Measurements from ENCODE around the gene WNT2. TPM values are rescaled to one million over a fixed set of nuclear protein-coding genes. Genes with fewer than 3 reads are reported as not detected.

Gene WNT2
- total RNA-seq, 4 donors from 2014 or later = 0.69 to 3.7 (median 1.9) TPM

DNA sequence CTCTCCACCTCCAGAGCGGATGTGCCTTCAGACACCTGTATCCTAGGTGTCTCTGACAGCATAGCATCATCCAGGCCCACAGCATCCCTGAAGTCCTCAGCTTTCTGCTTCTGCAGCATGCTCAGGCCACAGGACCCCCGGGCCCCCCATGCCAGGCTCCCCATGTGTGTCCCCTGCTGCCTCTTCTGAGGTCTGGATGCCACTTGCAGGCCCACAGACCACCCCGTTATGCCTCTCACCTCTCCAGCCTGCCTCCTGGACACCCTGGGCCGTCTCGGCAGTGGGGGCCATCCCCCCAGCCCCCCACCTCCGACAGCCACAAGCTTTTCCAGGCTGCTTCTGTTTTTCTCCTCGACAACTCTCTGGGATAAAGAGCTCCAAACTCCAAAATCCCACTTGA lies 84.4 kb downstream of the WNT2 start:
- no peaks in the 10 kb centered on the region for H3K36me3 ChIP-seq
- intact Hi-C loops (cut with DNase I) = no loop called here
- 88% methylated on average over 7 of the region's 7 CpGs for WGBS
- peaks cover 0 to 9% (median 3%) of the 10 kb centered on the region in 4 donors for H3K9me3 ChIP-seq
- no peak overlapping the region for H3K27ac ChIP-seq (replicated peaks in 1 of 4)
- TF ChIP-seq POLR2A (IDR thresholded peaks at IDR 0.05; ENCODE audit: low read depth) (no peak), CTCF (IDR thresholded peaks at IDR 0.05) (no peak), POLR2AphosphoS5 (IDR thresholded peaks at IDR 0.05) (no peak), EP300 (IDR thresholded peaks at IDR 0.05) (no peak)
- DNase-seq (ENCODE audit: extremely low spot score) = no peak
- H3K27me3 ChIP-seq = no peaks in the 10 kb centered on the region
- no peak overlapping the region for H3K4me3 ChIP-seq
- H3K4me1 ChIP-seq = no peaks in the 10 kb centered on the region

- Histone ChIP-seq H3K4me1 (no peaks in the 10 kb centered on the region), H3K36me3 (no peaks in the 10 kb centered on the region), H3K27me3 (no peaks in the 10 kb centered on the region), H3K9me3 (peaks cover 0 to 9% (median 3%) of the 10 kb centered on the region in 4 donors), H3K4me3 (no peak overlapping the region), H3K27ac (replicated peaks in 1 of 4) (no peak overlapping the region)
- no peak for DNase-seq (ENCODE audit: extremely low spot score)
- TF ChIP-seq POLR2AphosphoS5 (IDR thresholded peaks at IDR 0.05) = no peak
- no peak for TF ChIP-seq EP300 (IDR thresholded peaks at IDR 0.05)
- no peak for TF ChIP-seq POLR2A (IDR thresholded peaks at IDR 0.05; ENCODE audit: low read depth)
- no peak for TF ChIP-seq CTCF (IDR thresholded peaks at IDR 0.05)
- intact Hi-C loops (cut with DNase I) = no loop called here
- 64% methylated on average over 5 of the region's 5 CpGs for WGBS
These were observed 85.2 kb downstream of the WNT2 start for GRCh38 chr7:117237646-117238045.

- Histone ChIP-seq H3K4me1 (no peaks in the 10 kb centered on the region), H3K4me3 (no peak overlapping the region), H3K9me3 (peaks cover 0 to 8% (median 3%) of the 10 kb centered on the region in 4 donors), H3K36me3 (peaks cover 0 to 8% (median 2%) of the 10 kb centered on the region in 4 donors), H3K27me3 (no peaks in the 10 kb centered on the region), H3K27ac (replicated peaks in 1 of 4) (no peak overlapping the region)
- intact Hi-C loops (cut with DNase I) = no loop called here
- no peak for TF ChIP-seq POLR2AphosphoS5 (IDR thresholded peaks at IDR 0.05)
- TF ChIP-seq EP300 (IDR thresholded peaks at IDR 0.05) = no peak
- no peak for TF ChIP-seq POLR2A (IDR thresholded peaks at IDR 0.05; ENCODE audit: low read depth)
- no peak for TF ChIP-seq CTCF (IDR thresholded peaks at IDR 0.05)
- DNase-seq (ENCODE audit: extremely low spot score) = no peak
- WGBS = 78% methylated on average over 3 of the region's 3 CpGs
These were observed 91.9 kb downstream of the WNT2 start for GRCh38 chr7:117231047-117231359.

GRCh38 chr7:117230276-117231046 lies 92.4 kb downstream of the WNT2 start:
- 82% methylated on average over 4 of the region's 4 CpGs for WGBS
- Histone ChIP-seq H3K4me3 (no peak overlapping the region), H3K4me1 (no peaks in the 10 kb centered on the region), H3K36me3 (peaks cover 0 to 8% (median 2%) of the 10 kb centered on the region in 4 donors), H3K27me3 (no peaks in the 10 kb centered on the region), H3K27ac (replicated peaks in 1 of 4) (no peak overlapping the region), H3K9me3 (peaks cover 0 to 3% (median under 1%) of the 10 kb centered on the region in 4 donors)
- TF ChIP-seq EP300 (IDR thresholded peaks at IDR 0.05) = no peak
- no peak for DNase-seq (ENCODE audit: extremely low spot score)
- intact Hi-C loops (cut with DNase I) = no loop called here

DNA sequence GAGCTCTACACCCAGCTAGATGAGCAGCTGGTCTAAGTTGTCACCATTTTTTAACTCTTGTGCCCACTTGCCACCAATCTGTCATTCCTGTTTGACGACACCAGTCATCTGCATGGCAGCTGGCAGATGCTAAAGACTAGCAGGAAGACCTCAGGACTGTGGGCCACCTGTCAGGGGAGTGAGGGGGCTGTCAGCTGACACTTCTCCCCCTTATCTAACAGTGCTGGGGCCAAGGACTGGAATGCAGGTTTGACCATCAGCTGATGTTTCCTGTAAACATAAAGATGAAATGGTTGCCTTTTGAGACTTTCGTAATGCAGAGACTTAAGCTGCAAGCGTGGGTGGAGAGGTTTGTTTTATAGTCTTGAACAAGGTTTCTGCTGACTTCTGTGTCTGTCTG lies 93.5 kb downstream of the WNT2 start:
- no peaks in the 10 kb centered on the region for H3K27me3 ChIP-seq
- WGBS = 74% methylated on average over 3 of the region's 3 CpGs
- no peak for DNase-seq (ENCODE audit: extremely low spot score)
- H3K4me1 ChIP-seq = no peaks in the 10 kb centered on the region
- H3K27ac ChIP-seq (replicated peaks in 1 of 4) = no peak overlapping the region
- intact Hi-C loops (cut with DNase I) = no loop called here
- H3K4me3 ChIP-seq = no peak overlapping the region
- no peaks in the 10 kb centered on the region for H3K9me3 ChIP-seq
- peaks cover 0 to 13% (median 2%) of the 10 kb centered on the region in 4 donors for H3K36me3 ChIP-seq
- TF ChIP-seq POLR2AphosphoS5 (IDR thresholded peaks at IDR 0.05) (no peak), CTCF (IDR thresholded peaks at IDR 0.05) (no peak), POLR2A (IDR thresholded peaks at IDR 0.05; ENCODE audit: low read depth) (no peak), EP300 (IDR thresholded peaks at IDR 0.05) (no peak)
